ENCODE measurements around the gene APLN. TPM values are rescaled to one million over a fixed set of nuclear protein-coding genes. Genes with fewer than 3 reads are reported as not detected.

APLN gene
- total and polyA plus RNA-seq, 2 donors = 0.32 to 0.90 TPM

DNA sequence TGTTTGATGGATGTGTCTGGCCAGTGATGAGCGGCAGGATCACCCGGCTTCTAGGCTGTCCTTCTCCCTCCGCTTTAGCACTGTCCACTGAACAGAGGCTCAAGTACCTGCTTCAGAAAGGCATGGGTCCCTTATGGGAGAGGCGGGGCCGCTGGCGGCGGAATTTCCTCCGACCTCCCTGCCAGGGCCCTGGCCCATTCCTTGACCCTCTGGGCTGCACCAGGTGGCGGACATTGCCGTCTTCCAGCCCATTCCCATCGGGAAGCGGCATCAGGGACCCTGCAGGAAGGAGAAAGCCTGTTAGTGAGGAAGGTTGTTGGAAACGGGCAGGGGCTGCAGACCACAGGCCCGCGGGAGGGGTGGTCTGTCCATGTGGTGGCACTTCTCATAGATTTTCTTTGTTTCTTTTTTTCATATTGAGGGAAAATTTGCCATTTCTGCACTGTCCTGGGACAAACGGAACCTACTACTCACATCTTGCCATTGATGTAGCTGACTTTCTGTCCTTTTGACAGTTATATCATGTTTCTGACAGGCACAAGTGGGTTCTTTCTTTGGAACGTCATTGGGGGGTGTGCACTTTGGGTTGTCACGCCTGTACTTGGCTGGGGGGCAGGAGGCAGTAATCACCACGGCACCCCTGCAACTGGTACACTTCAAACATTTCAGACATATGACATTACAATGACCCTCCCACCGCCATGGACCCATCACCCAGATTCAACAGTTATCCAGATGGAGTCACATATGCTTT, 6.1 kb downstream of the APLN start:
- no peak overlapping the region for H3K27ac ChIP-seq (ENCODE audit: low read depth in 1 of 2, low read length in 1 of 2)
- WGBS = 97% methylated on average over 20 of the region's 20 CpGs
- DNase-seq (ENCODE audit: low read depth in 6 of 9, low spot score in 9 of 9) = no peak

DNA sequence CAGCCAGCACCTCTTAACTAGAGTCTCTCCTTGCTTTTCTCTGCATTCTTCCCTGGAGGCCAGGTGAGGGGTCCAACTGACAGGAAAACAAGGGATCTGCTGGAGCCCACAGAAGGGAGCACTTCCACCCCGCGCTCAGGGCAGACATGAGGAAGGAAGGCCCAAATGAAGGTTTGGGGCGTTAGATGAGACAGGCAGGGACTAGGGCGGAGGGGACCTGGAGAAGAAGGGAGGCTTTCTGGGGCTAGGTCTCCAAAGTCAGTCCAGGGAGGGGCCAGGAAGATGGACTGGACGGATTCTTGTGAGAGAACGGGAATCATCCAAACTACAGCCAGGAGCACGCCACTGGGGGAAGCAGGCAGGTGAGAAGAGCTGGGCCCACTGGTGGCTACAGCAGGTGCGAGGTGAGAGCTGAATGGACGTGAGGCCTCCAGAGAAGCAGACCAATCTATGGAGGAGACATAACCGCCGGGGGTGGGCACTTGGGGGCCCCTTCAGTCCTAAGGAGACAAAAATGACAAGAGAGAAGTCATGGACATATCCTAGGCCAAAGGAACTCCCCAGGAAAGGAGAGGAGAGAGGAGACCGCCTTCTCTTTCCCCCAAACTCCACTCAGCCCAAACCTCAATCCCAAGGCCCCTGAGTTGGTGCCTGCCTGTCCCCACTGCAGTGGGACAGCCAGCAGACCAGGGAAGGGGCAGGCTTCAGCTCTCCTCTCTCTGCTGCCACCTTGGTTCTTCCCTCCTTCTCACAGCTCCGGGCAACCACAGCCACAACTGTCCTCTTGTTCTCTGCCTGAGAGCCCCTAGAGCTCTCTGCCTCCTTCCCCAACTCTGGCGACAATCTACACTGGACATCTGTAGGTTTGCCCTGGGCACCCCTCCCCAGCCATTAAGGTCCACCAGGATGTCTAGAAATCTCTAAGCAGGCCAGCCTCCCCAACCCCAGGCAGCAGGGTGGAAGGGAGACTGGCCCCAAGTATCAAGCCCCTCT, 7.0 kb downstream of the APLN start:
- WGBS = 99% methylated on average over 14 of the region's 14 CpGs
- peaks cover 0 to 1% of the 10 kb centered on the region in 2 donors for H3K27me3 ChIP-seq (ENCODE audit: control insufficient read depth in 2 of 2, insufficient read depth in 1 of 2, low read length in 1 of 2)
- no peak overlapping the region for H3K27ac ChIP-seq (ENCODE audit: low read depth in 1 of 2, low read length in 1 of 2)
- H3K9me3 ChIP-seq (ENCODE audit: control insufficient read depth in 2 of 2, insufficient read depth in 1 of 2, low read length in 1 of 2) = no peaks in the 10 kb centered on the region
- DNase-seq (ENCODE audit: low read depth in 6 of 9, low spot score in 9 of 9) = no peak
- H3K4me3 ChIP-seq (ENCODE audit: low read length in 2 of 2) = no peak overlapping the region
- peaks cover 0 to 27% of the 10 kb centered on the region in 2 donors for H3K4me1 ChIP-seq (ENCODE audit: control insufficient read depth in 2 of 2, insufficient read depth in 2 of 2, low read length in 2 of 2)
- no peaks in the 10 kb centered on the region for H3K36me3 ChIP-seq (ENCODE audit: control insufficient read depth in 2 of 2, insufficient read depth in 2 of 2, low read length in 1 of 2)

More for the DNA sequence above, 6.1 kb downstream of the APLN start:
- Histone ChIP-seq H3K9me3 (ENCODE audit: control insufficient read depth in 2 of 2, insufficient read depth in 1 of 2, low read length in 1 of 2) (no peaks in the 10 kb centered on the region), H3K4me3 (ENCODE audit: low read length in 2 of 2) (no peak overlapping the region), H3K27me3 (ENCODE audit: control insufficient read depth in 2 of 2, insufficient read depth in 1 of 2, low read length in 1 of 2) (peaks cover 0 to 11% of the 10 kb centered on the region in 2 donors), H3K36me3 (ENCODE audit: control insufficient read depth in 2 of 2, insufficient read depth in 2 of 2, low read length in 1 of 2) (no peaks in the 10 kb centered on the region), H3K4me1 (ENCODE audit: control insufficient read depth in 2 of 2, insufficient read depth in 2 of 2, low read length in 2 of 2) (peaks cover 0 to 36% of the 10 kb centered on the region in 2 donors)

DNA sequence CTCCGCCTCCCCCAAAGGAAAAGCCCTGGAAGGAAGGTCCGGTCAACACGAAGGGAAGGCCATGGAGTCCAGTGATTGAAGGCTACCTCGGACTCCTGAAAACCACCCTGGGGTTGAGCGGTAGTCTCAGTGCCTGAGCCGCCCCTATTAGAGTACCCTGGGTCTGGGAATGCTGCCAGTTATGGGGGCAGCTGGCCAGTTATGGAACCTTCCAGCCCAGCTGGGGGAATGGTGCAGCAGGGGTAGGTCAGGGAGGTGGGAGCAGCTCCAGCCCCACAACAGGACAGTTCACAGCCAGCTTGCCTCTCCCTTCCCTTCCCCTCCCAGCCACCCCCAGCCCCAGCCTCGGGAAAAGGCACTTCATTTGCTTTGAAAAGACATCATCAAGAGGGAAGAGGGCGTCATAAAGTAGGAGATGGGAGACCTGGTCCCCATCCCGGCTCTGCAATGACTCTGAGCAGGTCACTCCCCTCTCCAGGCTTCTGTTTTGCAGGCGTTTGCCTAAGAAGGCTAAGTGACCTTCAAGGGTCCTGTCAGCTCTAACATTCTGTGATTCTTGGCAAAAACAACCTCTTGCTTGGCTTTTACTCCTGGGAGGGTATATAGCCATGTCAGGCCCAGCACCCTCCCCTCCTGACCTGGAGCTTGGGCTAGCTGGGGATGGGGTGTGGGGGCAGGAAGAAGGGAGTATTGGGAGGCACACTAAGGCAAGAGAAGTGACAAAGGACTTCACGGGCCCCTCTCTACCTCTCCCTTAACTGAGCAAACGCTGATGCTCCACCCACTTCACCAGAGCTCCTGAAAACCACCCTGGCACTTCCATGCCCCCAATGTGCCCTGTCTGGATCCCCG, 8.0 kb downstream of the APLN start:
- H3K36me3 ChIP-seq (ENCODE audit: control insufficient read depth in 2 of 2, insufficient read depth in 2 of 2, low read length in 1 of 2) = no peaks in the 10 kb centered on the region
- H3K4me1 ChIP-seq (ENCODE audit: control insufficient read depth in 2 of 2, insufficient read depth in 2 of 2, low read length in 2 of 2) = peaks cover 0 to 18% of the 10 kb centered on the region in 2 donors
- H3K4me3 ChIP-seq (ENCODE audit: low read length in 2 of 2) = no peak overlapping the region
- WGBS = 94% methylated on average over 13 of the region's 13 CpGs
- H3K27me3 ChIP-seq (ENCODE audit: control insufficient read depth in 2 of 2, insufficient read depth in 1 of 2, low read length in 1 of 2) = no peaks in the 10 kb centered on the region
- no peak overlapping the region for H3K27ac ChIP-seq (ENCODE audit: low read depth in 1 of 2, low read length in 1 of 2)
- no peaks in the 10 kb centered on the region for H3K9me3 ChIP-seq (ENCODE audit: control insufficient read depth in 2 of 2, insufficient read depth in 1 of 2, low read length in 1 of 2)
- DNase-seq (ENCODE audit: low read depth in 6 of 9, low spot score in 9 of 9) = no peak

DNA sequence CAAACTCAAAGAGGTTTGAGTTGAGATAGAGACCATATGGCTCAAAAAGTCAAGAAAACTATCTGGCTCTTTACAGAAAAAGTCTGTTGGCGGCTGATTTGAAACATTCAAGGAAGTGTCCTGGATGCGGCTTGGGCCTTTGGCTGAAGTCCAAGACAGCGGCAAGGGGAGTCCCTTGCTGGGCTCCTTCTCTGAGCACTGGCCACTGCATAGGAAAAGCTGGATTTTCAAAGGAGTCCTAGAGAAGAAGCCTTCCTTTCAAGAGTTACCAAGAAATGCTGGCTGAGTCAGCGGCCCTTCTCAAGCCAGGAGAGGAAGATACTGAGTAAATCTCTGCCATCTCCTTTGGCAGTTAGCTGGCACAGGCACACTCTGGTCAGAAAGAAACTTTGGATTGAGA, 12.1 kb downstream of the APLN start:
- H3K4me3 ChIP-seq (ENCODE audit: low read length in 2 of 2) = no peak overlapping the region
- no peaks in the 10 kb centered on the region for H3K27me3 ChIP-seq (ENCODE audit: control insufficient read depth in 2 of 2, insufficient read depth in 1 of 2, low read length in 1 of 2)
- 95% methylated on average over 4 of the region's 4 CpGs for WGBS
- DNase-seq (ENCODE audit: low read depth in 6 of 9, low spot score in 9 of 9) = no peak
- H3K27ac ChIP-seq (ENCODE audit: low read depth in 1 of 2, low read length in 1 of 2) = no peak overlapping the region
- H3K36me3 ChIP-seq (ENCODE audit: control insufficient read depth in 2 of 2, insufficient read depth in 2 of 2, low read length in 1 of 2) = no peaks in the 10 kb centered on the region
- peaks cover 0 to 4% of the 10 kb centered on the region in 2 donors for H3K9me3 ChIP-seq (ENCODE audit: control insufficient read depth in 2 of 2, insufficient read depth in 1 of 2, low read length in 1 of 2)
- peaks cover 0 to 4% of the 10 kb centered on the region in 2 donors for H3K4me1 ChIP-seq (ENCODE audit: control insufficient read depth in 2 of 2, insufficient read depth in 2 of 2, low read length in 2 of 2)

DNA sequence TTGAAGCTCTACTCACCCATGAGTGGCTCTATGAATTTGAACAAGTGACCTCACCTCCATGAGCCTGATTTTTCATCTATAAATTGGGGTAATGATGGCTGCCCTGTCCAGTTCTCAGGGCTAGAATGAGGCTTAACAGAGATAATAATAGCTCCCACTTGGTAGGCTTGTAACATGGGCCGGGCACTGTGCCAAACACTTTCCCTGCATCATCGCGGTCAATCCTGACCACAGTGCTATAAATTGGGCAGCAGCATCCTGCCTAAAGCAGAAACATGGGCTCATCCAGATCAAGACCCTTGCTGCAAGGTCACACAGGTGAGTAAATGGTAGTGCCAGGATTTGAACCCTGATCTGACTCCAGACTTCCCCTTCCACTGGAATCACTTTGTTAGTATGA, 12.8 kb downstream of the APLN start:
- Histone ChIP-seq H3K4me1 (ENCODE audit: control insufficient read depth in 2 of 2, insufficient read depth in 2 of 2, low read length in 2 of 2) (peaks cover 0 to 9% of the 10 kb centered on the region in 2 donors), H3K27me3 (ENCODE audit: control insufficient read depth in 2 of 2, insufficient read depth in 1 of 2, low read length in 1 of 2) (no peaks in the 10 kb centered on the region), H3K27ac (ENCODE audit: low read depth in 1 of 2, low read length in 1 of 2) (no peak overlapping the region), H3K9me3 (ENCODE audit: control insufficient read depth in 2 of 2, insufficient read depth in 1 of 2, low read length in 1 of 2) (peaks cover 0 to 4% of the 10 kb centered on the region in 2 donors), H3K4me3 (ENCODE audit: low read length in 2 of 2) (no peak overlapping the region), H3K36me3 (ENCODE audit: control insufficient read depth in 2 of 2, insufficient read depth in 2 of 2, low read length in 1 of 2) (no peaks in the 10 kb centered on the region)
- DNase-seq (ENCODE audit: low read depth in 6 of 9, low spot score in 9 of 9) = no peak
- 48% methylated on average over 3 of the region's 3 CpGs for WGBS

DNA sequence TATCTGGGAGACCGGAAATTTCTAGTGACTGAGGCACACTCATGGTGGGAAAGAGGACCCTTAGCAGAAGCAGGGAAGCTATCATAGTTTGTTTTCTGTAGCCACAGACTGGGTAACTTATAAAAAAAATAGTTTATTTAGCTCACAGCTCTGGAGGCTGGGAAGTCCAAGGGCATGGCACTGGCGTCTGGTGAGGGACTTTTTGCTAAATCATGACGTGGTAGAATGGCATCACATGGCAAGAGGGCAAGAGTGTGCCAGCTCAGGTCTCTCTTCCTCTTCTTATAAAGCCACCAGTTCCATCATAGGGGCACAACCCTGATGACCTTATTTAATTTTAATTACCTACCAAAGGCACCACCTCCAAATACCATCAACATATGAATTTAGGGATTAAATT, 13.3 kb downstream of the APLN start:
- Histone ChIP-seq H3K27ac (ENCODE audit: low read depth in 1 of 2, low read length in 1 of 2) (no peak overlapping the region), H3K4me3 (ENCODE audit: low read length in 2 of 2) (no peak overlapping the region), H3K9me3 (ENCODE audit: control insufficient read depth in 2 of 2, insufficient read depth in 1 of 2, low read length in 1 of 2) (peaks cover 0 to 4% of the 10 kb centered on the region in 2 donors), H3K27me3 (ENCODE audit: control insufficient read depth in 2 of 2, insufficient read depth in 1 of 2, low read length in 1 of 2) (no peaks in the 10 kb centered on the region), H3K36me3 (ENCODE audit: control insufficient read depth in 2 of 2, insufficient read depth in 2 of 2, low read length in 1 of 2) (no peaks in the 10 kb centered on the region), H3K4me1 (ENCODE audit: control insufficient read depth in 2 of 2, insufficient read depth in 2 of 2, low read length in 2 of 2) (peaks cover 0 to 9% of the 10 kb centered on the region in 2 donors)
- DNase-seq (ENCODE audit: low read depth in 6 of 9, low spot score in 9 of 9) = no peak
- 93% methylated on average over 3 of the region's 3 CpGs for WGBS

DNA sequence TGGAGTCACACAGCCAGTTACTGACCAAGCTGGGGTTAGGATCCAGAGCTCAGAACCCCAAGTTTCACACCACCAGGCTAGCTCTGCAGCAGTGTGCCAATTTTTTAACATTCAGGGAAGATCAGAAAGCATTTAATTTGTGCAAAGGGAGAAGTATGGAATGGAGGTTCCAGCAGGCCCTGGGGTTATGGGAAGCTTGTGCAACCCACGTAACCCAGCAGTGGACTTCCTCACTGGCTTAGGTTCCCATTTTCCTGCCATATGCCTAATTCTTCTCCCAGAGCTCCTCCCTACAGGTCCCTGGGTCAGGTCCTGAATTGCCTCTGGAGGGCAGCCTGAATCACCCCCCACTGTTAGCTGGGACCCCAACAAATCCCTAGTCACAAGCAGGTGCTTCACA, 14.0 kb downstream of the APLN start:
- DNase-seq (ENCODE audit: low read depth in 6 of 9, low spot score in 9 of 9) = no peak
- WGBS = 100% methylated on average over 1 of the region's 1 CpG
- H3K27me3 ChIP-seq (ENCODE audit: control insufficient read depth in 2 of 2, insufficient read depth in 1 of 2, low read length in 1 of 2) = no peaks in the 10 kb centered on the region

DNA sequence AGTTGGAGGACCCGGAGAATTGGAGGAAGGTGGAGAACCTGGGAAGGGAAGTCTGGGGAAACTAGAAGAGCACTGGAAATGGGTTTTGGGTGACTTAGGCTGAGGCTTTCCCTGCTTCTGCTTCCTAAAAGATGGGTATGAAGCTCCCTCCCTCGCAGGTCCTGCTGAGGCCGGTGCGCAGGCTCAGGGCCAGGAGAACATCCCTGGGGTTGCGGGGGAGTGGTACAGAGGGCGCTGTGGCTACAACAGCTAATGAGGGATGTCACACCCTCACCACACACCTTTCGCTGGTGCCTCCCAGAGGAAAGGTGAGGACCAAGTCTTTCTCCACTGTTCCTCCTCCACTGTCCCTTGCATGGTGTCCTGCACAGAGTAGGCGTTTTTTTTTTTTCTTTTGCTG, 15.8 kb downstream of the APLN start:
- Histone ChIP-seq H3K9me3 (ENCODE audit: control insufficient read depth in 2 of 2, insufficient read depth in 1 of 2, low read length in 1 of 2) (peaks cover 0 to 4% of the 10 kb centered on the region in 2 donors), H3K27ac (ENCODE audit: low read depth in 1 of 2, low read length in 1 of 2) (no peak overlapping the region), H3K27me3 (ENCODE audit: control insufficient read depth in 2 of 2, insufficient read depth in 1 of 2, low read length in 1 of 2) (no peaks in the 10 kb centered on the region), H3K4me1 (ENCODE audit: control insufficient read depth in 2 of 2, insufficient read depth in 2 of 2, low read length in 2 of 2) (peaks cover 0 to 15% of the 10 kb centered on the region in 2 donors), H3K4me3 (ENCODE audit: low read length in 2 of 2) (no peak overlapping the region), H3K36me3 (ENCODE audit: control insufficient read depth in 2 of 2, insufficient read depth in 2 of 2, low read length in 1 of 2) (no peaks in the 10 kb centered on the region)
- no peak for DNase-seq (ENCODE audit: low read depth in 6 of 9, low spot score in 9 of 9)
- 98% methylated on average over 8 of the region's 8 CpGs for WGBS

More for the DNA sequence above, 14.0 kb downstream of the APLN start:
- no peak overlapping the region for H3K4me3 ChIP-seq (ENCODE audit: low read length in 2 of 2)
- H3K4me1 ChIP-seq (ENCODE audit: control insufficient read depth in 2 of 2, insufficient read depth in 2 of 2, low read length in 2 of 2) = peaks cover 0 to 9% of the 10 kb centered on the region in 2 donors
- H3K36me3 ChIP-seq (ENCODE audit: control insufficient read depth in 2 of 2, insufficient read depth in 2 of 2, low read length in 1 of 2) = no peaks in the 10 kb centered on the region
- H3K27ac ChIP-seq (ENCODE audit: low read depth in 1 of 2, low read length in 1 of 2) = no peak overlapping the region
- peaks cover 0 to 4% of the 10 kb centered on the region in 2 donors for H3K9me3 ChIP-seq (ENCODE audit: control insufficient read depth in 2 of 2, insufficient read depth in 1 of 2, low read length in 1 of 2)
